Testis (tissue), 2 donors: ENCODE results near the gene ATP6V1G1.

Source experiments
- CTCF ChIP-seq, 3 experiments: fragments of 450-650 bp in 2 of 3; fragments of 200-600 bp in 1 of 3; sonication (generic) in 1 of 3; IDR thresholded peaks; one replicate each; pipeline ENCODE4 v1.5.1; 2016 to 2019; ENCODE audit warnings: antibody characterized with exemption in 3 of 3, mild to moderate bottlenecking in 2 of 3, moderate library complexity in 1 of 3
- POLR2A ChIP-seq: fragments of 450-650 bp; IDR thresholded peaks from one replicate; pipeline ENCODE4 v1.6.1; 2017; ENCODE audit warnings: antibody characterized with exemption, mild to moderate bottlenecking, moderate library complexity

GRCh38 chr9:114574438-114574837, 13.1 kb upstream of the ATP6V1G1 start:
- TF ChIP-seq CTCF (IDR thresholded peaks at IDR 0.05) (no peak), POLR2A (no peak)
